GOT3 (cell line): ENCODE data around the gene IL1R2.

Experiments used
- DNase-seq: peaks from one replicate; lab custom pipeline; 2025; ENCODE audit warnings: mixed read lengths; lab: John Stamatoyannopoulos, UW

The IL1R2 gene

DNA sequence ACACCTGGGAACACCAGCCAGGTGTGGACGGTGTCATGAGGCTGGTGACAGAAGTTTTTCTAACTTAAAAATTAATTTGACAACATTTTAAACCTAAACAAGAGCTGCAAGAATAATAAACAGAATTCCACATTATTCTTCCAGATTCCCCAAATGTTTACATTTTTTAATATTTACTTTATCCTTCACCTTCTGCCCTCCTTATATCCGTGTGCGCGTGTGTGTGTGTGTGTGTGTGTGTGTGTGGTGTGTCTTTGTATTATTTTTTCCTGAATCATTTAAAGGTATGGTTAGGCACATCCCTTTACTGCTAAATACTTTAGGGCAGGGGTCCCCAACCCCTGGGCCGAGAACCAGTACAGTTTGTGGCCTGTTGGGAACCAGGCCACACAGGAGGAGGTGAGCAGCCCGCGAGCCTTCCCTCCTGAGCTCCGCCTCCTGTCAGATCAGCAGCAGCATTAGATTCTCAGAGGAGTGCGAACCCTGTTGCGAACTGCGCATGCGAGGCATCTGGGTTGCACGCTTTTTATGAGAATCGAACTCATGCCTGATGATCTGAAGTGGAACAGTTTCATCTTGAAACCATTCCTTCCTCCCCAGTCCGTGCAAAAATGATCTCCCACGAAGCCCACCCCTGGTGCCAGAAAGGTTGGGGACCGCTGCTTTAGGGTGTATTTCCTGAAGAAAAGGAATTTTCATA, 16.4 kb upstream of the IL1R2 start:
- no peak for DNase-seq

DNA sequence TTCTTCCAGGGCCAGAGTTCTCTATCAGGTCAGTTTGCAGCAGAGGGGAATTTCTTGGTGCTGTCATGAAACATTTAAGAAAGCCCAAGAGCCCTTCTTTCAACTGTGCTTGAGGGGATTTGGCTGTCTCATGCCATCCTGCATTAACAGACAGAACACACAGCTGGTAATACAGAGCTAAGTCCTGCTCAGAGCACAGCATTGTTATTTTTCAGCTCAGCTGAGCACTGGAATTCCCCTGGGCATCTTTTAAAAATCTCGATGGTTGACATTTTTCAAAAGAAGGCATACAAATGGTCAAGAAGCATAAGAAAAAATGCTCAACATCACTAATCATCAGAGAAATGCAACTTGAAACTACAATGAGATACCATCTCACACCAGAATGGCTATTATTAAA, 14.9 kb upstream of the IL1R2 start:
- DNase-seq, result no peak

DNA sequence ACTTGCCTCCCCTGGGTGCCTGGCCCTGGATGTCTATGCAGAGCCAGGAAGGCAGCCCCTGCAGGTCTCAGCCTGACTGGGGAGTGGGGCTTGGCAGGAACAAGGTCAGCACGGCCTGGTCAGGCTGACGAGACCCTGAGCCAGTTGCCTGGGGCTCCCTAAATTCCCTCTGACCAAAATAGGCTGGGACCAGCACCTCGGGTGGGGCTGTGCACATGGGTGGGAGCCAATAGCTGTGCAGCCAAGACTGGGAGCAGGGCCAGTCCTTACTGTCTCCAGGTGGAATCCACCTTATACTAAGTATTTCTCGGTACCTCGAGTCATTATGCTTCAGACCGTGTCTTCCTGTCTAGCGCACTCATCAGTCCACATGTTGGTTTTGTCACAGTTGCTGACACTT, 11.4 kb upstream of the IL1R2 start:
- no peak for DNase-seq

DNA sequence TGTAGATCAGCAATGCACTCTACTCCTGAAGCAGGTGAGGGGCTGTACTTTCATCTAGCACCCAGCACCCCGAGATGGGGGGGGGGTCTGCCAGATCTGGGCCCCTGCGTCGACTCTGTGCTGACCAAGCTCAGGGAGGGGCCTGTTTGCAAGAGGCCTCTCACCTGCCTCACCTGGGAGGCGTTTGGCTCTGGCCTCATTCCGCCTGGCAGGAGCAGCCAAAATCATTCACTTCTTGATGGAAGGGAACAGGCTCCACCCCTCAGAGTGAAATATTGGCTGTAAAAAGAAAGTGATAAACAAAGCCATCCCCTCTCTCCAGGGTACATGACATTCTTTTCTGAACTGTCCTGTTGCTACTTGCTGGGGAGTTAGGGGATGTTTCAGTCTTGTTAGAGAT, 10.7 kb upstream of the IL1R2 start:
- no peak for DNase-seq

DNA sequence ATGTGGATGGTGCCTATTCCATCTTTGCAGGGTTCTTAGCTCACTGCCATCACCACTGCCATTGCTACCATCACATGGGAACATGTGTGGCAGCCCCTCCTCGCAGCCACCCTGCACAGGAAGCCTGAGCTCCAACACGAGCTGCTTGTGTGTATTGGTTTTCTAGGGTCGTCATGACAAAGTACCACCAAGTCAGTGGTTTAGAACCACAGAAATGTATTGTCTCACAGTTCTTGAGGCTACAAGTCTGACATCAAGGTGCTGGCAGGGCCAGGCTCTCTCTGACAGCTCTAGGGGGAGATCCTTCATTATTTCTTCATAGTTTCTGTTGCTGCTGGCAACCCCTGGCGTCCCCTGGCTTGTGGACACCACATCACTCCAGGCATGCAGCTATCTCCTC, 10.3 kb upstream of the IL1R2 start:
- DNase-seq, result no peak

DNA sequence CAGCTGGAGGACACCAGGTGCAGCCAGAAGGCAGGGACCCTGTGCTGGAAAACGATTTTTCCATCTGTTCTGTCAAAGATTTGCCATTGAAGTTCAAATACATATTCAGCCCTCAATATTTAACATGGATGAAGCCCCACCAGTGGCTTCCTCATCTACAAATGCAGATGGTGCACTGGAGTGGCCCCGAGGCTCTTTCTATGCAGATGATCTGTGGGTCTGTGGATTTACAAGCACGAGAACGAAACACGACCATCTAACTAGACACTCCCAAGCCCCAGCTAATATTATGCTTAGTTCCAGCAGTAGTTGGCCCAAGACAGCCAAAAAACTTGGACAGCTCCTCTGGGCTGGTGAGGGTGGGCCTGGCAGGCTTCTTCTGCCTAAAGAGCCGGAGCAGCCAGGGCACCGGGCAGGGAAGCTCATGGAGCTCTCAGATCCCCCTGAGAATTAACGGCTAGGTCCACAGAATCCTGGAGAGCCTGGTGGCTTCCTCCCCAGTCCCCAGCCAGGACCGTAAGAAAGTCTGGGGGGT, 9.2 kb upstream of the IL1R2 start:
- DNase-seq, result no peak

DNA sequence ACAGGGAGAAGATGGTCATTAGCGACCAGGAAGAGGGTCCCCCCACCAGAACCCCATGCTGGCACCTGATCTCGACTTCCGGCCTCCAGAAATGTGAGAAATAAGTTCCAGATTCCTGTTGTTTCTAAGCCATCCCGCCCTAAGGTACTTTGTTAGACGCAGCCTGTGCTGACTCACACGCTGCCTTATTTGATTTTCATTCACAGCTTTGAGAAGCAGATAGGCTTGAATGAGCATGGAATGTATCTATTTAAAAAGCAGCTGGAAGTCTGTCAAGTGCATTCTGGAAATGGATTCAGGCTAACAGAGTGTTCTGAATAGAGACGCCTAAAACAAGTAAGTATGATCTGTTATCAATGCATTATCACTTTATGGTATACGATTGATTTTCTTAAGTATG, 8.3 kb upstream of the IL1R2 start:
- DNase-seq, result no peak

DNA sequence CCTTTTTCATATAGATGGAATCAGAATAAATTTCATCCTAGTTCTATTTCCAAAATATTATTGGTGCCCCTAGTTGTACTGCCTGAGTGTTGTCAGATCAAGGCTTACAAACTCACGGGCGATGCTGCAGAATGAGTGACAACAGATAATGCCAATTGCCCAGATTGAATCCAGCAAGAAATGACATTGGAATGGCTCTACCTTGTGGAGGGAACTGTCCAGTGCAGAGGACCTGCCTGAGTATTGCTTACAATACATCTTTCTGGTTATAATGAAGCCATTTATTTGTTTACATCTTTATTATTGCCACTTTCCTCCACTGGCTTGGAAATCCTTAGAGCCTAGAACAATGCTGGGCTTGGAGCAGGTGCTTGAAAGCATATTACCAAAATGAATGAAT, 7.8 kb upstream of the IL1R2 start:
- no peak for DNase-seq

DNA sequence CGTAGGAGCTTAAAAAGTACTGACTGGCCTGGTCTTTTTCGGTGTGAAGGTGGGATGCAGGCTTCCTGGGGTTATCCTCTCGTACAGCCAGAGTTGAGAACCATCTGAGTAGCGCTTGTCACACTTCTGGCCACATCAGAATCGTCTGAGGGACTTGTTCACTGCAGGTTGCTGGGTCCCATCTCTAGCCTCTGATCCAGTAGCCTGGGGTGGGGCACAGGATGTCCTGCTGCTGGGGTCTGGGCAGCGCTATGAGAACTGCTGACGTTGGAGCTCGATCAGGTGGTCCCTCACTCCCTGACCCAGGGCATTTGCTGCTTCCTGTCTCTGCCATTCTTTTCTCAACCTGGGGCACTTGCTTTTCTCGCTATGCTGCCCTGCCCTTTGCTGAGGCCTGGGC, 7.1 kb upstream of the IL1R2 start:
- no peak for DNase-seq

DNA sequence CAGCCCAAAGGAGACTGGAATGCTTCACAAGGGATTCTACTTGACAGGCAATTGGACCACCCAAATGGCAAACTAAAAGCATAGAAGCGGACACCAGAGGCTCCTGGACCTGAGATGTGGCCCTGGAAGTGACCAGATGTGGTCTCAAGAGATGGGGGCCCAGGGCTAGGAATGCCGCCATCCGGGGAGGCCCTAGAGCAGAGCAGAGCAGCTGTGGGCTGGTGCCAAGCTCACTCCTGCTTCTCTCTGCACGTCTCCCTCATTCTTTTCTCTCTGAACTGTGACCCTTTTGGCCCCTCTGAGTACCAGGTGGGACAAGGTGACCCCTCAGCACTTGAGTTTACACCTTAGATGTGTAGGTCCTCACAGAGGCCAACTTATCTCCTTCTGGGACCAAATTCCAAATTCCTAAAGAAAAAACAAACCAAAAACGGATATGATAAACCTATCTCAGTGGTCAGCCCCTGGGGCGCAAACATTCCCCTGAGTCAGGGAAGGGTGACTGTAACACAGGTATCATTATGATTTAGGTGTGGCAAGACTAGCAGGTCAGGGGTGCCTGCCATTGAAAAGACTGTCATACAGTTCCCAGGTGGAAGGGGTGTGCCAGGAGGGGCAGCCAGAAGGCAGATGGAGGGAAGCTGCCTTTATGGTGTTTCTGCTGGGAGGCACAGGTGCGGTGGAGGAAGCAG, 6.5 kb upstream of the IL1R2 start:
- no peak for DNase-seq

DNA sequence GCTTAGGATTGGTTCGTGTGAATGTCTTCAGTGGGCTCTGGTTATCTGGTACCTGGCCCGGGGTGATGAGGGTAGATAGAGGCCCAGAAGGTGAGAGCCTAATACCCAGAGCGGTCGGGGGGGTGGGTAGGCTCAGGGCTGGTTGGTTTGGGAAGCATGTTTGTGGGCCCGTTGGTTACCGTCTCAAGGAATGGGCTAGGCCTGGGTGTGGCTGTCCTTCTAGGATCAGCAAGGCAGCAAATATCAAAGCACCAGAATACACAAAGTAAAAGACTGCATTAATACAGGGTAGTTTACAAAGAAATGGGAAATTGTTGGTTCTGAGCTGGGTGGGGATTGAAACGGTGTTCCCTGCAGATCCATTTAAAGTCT, 6.0 kb upstream of the IL1R2 start:
- DNase-seq, result no peak

DNA sequence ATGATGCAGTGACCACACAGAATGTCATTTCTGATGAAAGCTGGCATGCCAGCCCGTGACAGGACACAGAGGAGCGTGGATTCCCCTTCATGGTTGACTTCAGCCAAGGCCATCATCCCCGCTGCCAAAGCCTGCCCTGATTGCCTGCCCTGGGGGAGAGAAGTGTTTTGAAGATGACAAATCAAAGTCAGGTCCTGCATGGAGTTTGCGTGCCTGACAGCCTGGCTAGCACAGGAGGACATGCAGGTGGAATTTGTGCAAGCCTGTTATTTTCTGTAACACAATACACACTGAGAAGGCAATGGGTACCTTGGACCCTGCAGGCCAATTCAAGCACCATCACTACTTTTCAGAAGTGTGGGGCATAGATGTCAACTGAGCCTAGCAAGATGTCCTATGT, 5.4 kb upstream of the IL1R2 start:
- DNase-seq, result no peak

DNA sequence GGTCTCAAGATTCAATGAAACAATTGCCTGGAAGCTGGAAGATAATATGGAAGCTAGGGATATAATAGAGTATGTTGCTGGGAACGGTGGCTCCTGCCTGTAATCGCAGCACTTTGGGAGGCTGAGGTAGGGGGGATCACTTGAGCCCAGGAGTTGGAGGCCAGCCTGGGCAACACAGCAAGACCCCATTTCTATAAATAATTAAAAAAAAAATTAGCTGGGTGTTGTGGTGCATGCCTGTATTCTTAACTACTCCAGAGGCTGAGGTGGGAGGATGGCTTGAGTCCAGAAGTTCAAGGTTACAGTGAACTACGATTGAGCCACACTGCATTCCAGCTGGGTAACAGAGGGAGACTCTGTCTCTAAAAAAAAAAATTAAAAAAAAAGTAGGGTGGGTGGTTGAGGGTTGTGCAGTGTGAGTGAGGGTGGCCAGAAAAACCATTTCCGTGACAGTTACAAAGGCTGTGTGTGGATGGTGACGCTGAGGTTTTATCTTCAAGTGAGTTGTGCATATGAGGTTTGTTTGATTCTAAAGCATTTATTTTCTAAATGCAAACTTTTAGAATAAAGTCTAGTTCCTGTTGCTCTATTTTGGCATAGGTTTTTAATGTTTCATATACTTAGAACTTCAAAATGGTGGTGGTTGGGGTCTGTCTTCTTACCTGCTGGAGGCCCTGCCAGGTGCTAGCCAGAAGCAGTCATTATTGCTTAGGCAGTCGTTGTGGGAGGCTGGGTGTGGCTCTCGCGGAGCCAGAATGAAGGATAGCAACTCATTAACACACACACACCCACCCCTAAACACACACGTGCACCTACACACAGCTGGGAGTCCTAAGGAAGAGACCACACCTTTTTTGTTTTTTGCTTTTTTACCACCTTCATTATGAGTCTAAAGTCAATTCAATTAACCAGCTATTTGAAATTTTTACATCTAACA, 4.7 kb upstream of the IL1R2 start:
- DNase-seq, result no peak

DNA sequence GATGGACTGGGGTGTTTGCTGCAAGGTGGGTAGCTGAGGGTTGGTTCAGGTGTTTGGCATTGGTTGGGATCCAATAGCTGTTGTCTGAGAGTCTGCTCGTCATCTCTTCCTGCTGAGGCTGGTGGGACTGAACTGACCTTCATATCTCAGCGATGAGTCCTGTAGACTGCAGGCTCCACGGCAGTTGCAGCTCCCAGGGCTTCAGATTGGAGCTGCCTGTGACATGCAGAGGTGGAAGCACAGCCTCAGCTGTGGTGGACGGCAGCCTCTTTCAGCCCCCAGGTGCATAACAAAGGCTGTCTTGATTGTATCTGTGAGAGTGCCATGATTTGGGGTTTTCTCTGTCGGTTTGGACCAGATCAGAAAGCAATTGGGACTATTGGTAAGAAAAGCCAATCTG, 3.9 kb upstream of the IL1R2 start:
- no peak for DNase-seq

DNA sequence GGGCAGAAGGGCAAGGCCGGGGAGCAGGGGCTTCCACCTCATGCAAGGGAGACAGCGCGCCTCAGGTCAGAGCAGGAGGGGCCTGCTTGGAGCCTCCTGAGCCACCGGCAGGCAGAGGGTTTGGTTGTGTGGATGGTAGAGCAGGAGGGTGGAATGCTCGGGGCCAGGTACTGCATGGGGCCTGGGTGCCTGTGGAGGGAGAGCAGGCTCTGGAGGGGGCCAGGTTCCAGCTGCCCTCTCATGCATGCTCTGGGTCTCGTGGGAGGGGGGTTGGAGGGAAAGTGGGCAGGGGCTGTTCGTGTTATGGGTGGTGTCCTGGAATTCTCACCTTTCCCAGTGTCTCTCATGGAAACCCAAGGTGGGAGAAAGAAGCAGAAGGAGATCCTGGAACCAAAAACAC, 3.2 kb upstream of the IL1R2 start:
- no peak for DNase-seq

DNA sequence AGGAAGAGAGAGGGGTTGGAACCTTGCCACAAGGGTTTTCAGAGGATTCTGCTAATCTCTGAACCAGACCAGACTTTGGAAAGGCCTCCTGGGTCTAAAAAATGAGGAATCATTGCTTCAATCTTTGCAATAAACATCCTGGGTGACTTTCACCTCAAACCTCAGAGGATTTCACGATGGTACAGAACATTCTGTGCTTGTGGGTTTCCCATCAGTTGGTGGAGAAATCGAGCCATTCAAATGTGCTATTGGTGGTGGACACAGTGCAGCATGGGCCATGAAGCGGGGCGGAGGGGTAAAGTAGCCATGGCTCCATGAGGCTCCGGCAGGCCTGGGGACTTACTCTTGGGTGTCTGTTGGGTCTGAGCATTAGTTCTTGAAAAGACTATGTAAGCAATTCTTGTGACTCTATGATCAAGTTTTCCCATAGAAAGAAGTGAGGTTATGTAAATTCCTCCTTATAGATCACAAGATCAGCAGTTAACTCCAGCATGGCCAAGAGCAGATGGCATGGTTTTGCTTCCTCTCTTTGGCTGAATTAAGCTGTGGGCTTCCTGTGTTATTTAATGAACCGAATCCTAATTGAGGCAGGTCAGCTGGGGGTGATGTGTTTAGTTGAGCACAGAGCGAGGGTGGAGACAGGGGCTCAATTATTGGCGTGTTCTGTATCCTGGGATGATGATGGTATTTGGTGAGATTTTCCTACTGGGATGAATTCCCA, 1.9 kb upstream of the IL1R2 start:
- DNase-seq, result no peak

DNA sequence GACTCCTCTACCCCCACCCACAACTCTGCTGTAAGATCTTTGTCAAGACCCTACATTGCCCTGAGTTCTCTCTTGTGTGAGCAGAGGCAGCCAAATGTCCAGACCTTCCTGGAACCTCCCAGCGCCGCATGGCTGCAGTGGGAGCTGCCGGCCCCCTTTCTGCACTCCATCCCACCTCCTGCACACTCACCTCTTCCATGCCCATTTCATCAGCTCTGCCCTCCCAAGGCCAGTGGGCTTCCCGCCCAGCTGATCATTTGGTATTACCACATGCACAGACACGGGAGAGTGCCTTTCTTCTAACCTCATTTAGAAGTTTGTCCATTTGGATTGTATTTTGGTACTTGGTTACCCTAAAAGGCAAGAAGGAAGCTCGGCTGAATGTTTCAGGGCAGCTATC, 2.0 kb downstream of the IL1R2 start:
- DNase-seq, result no peak

DNA sequence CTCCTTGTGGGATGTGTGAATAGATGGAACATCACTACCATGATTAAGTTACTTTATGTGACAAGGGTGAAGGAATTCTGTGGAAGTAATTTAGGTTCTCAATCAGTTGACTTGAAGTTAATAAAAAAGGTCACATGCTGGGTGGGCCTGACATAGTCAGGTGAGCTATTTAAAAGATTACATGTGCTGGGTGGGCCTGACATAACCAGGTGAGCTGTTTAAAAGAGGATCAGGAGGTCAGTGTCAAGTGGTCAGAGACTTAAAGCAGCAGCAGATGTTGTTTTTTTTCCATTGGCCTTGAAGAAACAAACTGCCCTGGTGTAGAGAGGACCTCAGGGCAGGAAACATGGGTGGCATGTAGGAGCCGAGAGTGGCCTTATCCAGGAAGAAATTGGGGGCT, 3.3 kb downstream of the IL1R2 start:
- no peak for DNase-seq

DNA sequence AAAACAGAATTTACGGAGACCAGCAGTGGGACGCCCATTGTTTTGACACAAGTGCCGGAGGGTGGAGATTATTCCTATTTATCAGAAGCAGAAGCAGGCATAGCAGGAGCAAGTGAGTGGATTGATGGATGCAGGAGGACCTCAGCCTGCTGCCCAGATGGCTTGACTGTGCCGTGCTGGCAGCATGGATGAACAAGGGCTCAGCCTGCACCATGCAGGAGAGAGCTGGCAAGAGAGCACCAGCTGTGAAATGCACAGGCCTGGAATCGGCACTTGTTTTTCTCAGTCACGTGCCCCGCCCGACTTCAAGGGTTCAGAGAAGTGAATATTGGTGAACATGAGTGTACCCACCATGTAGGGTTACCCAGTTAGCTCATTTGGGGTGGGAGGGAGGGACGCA, 4.0 kb downstream of the IL1R2 start:
- no peak for DNase-seq

DNA sequence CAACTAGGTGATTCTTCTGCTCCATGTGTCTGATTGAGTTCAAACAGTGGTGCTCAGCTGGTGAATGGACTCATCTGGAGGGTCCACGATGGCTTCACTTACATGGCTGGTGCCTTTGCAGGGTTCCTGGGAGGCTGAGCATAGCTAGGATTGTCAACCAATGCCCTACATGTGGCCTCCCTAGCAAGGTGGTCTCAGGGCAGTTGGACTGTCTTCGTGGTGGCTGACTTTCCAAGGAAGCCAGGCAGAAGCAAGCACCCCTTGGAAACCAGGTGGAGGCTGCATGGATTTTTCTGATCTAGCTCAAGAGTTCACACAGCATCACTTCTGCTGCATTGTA, 6.8 kb downstream of the IL1R2 start:
- DNase-seq, result no peak

DNA sequence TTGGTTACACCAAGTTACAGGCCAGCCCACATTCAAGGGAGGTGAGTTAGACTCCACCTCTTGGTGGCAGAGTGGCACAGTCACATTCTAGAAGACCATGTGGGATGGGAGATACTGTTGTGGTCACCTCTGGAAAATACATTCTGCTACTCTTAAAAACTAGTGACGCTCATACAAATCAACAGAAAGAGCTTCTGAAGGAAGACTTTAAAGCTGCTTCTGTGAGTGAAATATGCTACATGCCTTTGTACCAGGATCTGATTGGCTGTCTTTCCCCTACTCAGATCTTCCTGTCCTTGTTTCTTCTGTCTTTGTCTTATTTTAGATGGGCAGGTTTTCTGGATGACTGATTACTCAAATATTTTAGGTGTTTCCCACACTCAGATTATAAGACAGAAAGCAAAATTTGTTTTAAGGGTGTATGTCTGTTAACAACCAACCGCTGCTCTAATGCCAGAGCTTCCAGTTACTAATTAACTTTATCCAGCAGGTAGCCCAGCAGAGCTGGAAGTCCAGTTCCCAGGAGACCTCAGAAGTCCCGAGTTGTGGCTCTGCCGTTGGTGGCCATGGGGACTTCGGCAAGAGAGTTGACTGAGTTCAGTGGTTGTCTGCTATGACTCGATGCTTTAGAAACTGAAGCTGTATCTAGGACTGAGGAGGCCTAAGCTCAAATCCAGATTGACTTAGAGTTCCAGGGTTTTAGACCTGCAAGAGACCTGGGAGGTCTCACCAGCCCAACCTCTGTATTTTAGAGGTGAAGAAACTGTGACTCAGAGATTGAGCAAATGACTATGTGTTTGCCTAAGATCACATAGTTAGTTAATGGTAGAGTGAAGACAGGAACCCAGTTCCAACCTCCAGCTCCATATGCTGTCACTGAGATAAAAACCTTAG, 7.4 kb downstream of the IL1R2 start:
- DNase-seq, result no peak
